GM12872 (cell line): ENCODE results near the gene RTP5.

ENCODE experiments used
- CTCF ChIP-seq: IDR thresholded peaks from 3 replicates; pipeline ENCODE4 v1.5.1; 2011; ENCODE audit warnings: low read depth, mild to moderate bottlenecking, low read length, moderate library complexity; ENCODE audit not compliant: insufficient read depth

The RTP5 gene

GRCh38 chr2:241834527-241835210, 34.9 kb upstream of the RTP5 start:
- no peak for TF ChIP-seq CTCF

- no peak for TF ChIP-seq CTCF
Observed at GRCh38 chr2:241835611-241836010, 33.9 kb upstream of the RTP5 start.

- TF ChIP-seq CTCF, result no peak
Observed at GRCh38 chr2:241836292-241836691, 33.2 kb upstream of the RTP5 start.

- no peak for TF ChIP-seq CTCF
Observed at GRCh38 chr2:241837197-241837965, 32.1 kb upstream of the RTP5 start.

GRCh38 chr2:241841181-241842066, 28.1 kb upstream of the RTP5 start:
- TF ChIP-seq CTCF, result no peak

- TF ChIP-seq CTCF, result no peak
Observed at GRCh38 chr2:241842067-241842415, 27.5 kb upstream of the RTP5 start.

GRCh38 chr2:241842620-241843211, 26.8 kb upstream of the RTP5 start:
- TF ChIP-seq CTCF, result no peak
